Measurements from ENCODE around the gene DENND1C. TPM values are rescaled to one million over a fixed set of nuclear protein-coding genes. Genes with fewer than 3 reads are reported as not detected.

DENND1C gene
- total and polyA plus RNA-seq, 2 donors (not counting 1 experiment from before 2014, with no cell fraction given): not detected

GRCh38 chr19:6499052-6499790 is 17.6 kb upstream of the DENND1C start:
- Histone ChIP-seq H2AFZ (ENCODE audit: low read length) (no peak overlapping the region), H3K27ac (ENCODE audit: insufficient read depth, low read length) (no peak overlapping the region), H3K79me2 (ENCODE audit: control insufficient read depth, insufficient read depth, low read length) (no peaks in the 10 kb centered on the region), H4K20me1 (ENCODE audit: control insufficient read depth, extremely low read depth, insufficient read depth, low read length) (no peaks in the 10 kb centered on the region), H3K27me3 (ENCODE audit: control insufficient read depth, insufficient read depth, low read length) (no peaks in the 10 kb centered on the region), H3K4me1 (ENCODE audit: control insufficient read depth, extremely low read depth, insufficient read depth, low read length) (no peaks in the 10 kb centered on the region), H3K36me3 (ENCODE audit: control insufficient read depth, insufficient read depth, low read length) (no peaks in the 10 kb centered on the region), H3K4me3 (replicated peaks in 1 of 4; ENCODE audit: control extremely low read depth in 1 of 4, insufficient read depth in 1 of 4, low read depth in 3 of 4, low read length in 4 of 4) (no peak overlapping the region), H3K4me2 (ENCODE audit: extremely low read depth, insufficient read depth, low read length) (no peak overlapping the region), H3K9me3 (ENCODE audit: control insufficient read depth, insufficient read depth, low read depth, low read length) (no peaks in the 10 kb centered on the region), H3K9ac (ENCODE audit: insufficient read depth, low read length) (no peak overlapping the region)
- DNase-seq (ENCODE audit: low read depth in 2 of 2): no peak
- TF ChIP-seq, protein P1, sequence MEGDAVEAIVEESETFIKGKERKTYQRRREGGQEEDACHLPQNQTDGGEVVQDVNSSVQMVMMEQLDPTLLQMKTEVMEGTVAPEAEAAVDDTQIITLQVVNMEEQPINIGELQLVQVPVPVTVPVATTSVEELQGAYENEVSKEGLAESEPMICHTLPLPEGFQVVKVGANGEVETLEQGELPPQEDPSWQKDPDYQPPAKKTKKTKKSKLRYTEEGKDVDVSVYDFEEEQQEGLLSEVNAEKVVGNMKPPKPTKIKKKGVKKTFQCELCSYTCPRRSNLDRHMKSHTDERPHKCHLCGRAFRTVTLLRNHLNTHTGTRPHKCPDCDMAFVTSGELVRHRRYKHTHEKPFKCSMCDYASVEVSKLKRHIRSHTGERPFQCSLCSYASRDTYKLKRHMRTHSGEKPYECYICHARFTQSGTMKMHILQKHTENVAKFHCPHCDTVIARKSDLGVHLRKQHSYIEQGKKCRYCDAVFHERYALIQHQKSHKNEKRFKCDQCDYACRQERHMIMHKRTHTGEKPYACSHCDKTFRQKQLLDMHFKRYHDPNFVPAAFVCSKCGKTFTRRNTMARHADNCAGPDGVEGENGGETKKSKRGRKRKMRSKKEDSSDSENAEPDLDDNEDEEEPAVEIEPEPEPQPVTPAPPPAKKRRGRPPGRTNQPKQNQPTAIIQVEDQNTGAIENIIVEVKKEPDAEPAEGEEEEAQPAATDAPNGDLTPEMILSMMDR (conservative IDR thresholded peaks at IDR 0.05 in 1 of 2, IDR thresholded peaks at IDR 0.05 in 1 of 2; ENCODE audit: low read depth in 1 of 2, low read length in 2 of 2): no peak
- TF ChIP-seq EZH2 (IDR thresholded peaks at IDR 0.05; ENCODE audit: low read length, missing control alignments): no peak

DNA sequence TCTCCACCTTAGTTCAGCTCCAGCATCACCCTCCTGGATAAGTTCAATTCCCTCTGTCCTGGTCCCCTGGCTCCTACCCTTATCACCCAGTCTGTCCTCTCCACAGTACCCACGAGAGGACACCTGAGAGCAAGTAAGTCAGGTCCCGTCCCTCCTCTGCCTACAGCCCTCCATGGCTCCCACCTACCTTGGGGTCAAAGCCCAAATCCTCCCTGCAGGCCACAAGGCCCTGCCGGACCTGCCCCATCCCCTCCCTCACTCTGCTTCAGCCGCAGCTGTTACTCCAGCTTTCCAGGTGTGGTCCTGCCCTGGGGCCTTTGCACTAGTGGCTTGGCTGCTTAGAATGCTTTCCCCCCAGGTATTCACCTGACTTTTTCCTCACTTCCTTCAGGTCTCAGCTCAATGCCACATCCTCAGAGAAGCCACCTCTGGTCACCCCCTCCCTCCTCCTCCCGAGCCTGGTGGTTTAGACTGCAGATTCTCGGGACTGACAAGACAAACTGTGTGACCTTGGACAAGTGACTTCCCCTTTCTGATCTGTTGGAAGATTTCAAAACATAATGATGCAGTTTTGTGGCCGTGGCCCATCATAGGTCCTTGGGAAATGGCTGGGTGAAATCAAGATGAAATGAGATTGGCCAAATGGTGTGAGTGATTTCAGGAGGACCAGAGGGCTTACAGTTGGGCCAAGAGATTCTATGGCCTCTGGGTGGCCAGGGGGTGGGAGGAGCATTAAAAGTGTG is 16.9 kb upstream of the DENND1C start:
- no peak for TF ChIP-seq EZH2 (IDR thresholded peaks at IDR 0.05; ENCODE audit: low read length, missing control alignments)
- TF ChIP-seq, protein P1 (conservative IDR thresholded peaks at IDR 0.05 in 1 of 2, IDR thresholded peaks at IDR 0.05 in 1 of 2; ENCODE audit: low read depth in 1 of 2, low read length in 2 of 2): no peak
- Histone ChIP-seq H3K36me3 (ENCODE audit: control insufficient read depth, insufficient read depth, low read length) (no peaks in the 10 kb centered on the region), H4K20me1 (ENCODE audit: control insufficient read depth, extremely low read depth, insufficient read depth, low read length) (no peaks in the 10 kb centered on the region), H3K4me1 (ENCODE audit: control insufficient read depth, extremely low read depth, insufficient read depth, low read length) (no peaks in the 10 kb centered on the region), H3K27me3 (ENCODE audit: control insufficient read depth, insufficient read depth, low read length) (no peaks in the 10 kb centered on the region), H3K9ac (ENCODE audit: insufficient read depth, low read length) (no peak overlapping the region), H3K9me3 (ENCODE audit: control insufficient read depth, insufficient read depth, low read depth, low read length) (no peaks in the 10 kb centered on the region), H3K79me2 (ENCODE audit: control insufficient read depth, insufficient read depth, low read length) (no peaks in the 10 kb centered on the region), H3K27ac (ENCODE audit: insufficient read depth, low read length) (no peak overlapping the region), H2AFZ (ENCODE audit: low read length) (no peak overlapping the region), H3K4me3 (replicated peaks in 1 of 4; ENCODE audit: control extremely low read depth in 1 of 4, insufficient read depth in 1 of 4, low read depth in 3 of 4, low read length in 4 of 4) (no peak overlapping the region), H3K4me2 (ENCODE audit: extremely low read depth, insufficient read depth, low read length) (no peak overlapping the region)
- no peak for DNase-seq (ENCODE audit: low read depth in 2 of 2)

DNA sequence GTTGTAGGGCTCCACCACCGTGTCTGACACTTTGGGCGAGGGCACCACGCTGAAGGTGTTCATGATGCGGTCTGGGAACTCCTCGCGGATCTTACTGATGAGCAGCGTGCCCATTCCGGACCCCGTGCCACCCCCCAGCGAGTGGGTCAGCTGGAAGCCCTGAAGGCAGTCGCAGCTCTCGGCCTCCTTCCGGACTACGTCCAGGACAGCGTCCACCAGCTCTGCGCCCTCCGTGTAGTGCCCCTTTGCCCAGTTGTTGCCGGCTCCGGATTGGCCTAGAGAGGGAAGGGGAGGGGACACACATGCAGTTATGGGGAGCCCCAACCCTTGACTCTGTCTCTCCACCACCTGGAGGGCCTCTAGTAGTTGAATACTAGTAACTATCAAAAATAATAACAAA is 14.4 kb upstream of the DENND1C start:
- H4K20me1 ChIP-seq (ENCODE audit: control insufficient read depth, extremely low read depth, insufficient read depth, low read length): no peaks in the 10 kb centered on the region
- H3K4me2 ChIP-seq (ENCODE audit: extremely low read depth, insufficient read depth, low read length): no peak overlapping the region
- H3K9ac ChIP-seq (ENCODE audit: insufficient read depth, low read length): no peak overlapping the region
- no peaks in the 10 kb centered on the region for H3K9me3 ChIP-seq (ENCODE audit: control insufficient read depth, insufficient read depth, low read depth, low read length)
- TF ChIP-seq, protein P1 (conservative IDR thresholded peaks at IDR 0.05 in 1 of 2, IDR thresholded peaks at IDR 0.05 in 1 of 2; ENCODE audit: low read depth in 1 of 2, low read length in 2 of 2): no peak
- no peak for TF ChIP-seq EZH2 (IDR thresholded peaks at IDR 0.05; ENCODE audit: low read length, missing control alignments)
- no peaks in the 10 kb centered on the region for H3K79me2 ChIP-seq (ENCODE audit: control insufficient read depth, insufficient read depth, low read length)
- no peak overlapping the region for H3K4me3 ChIP-seq (replicated peaks in 1 of 4; ENCODE audit: control extremely low read depth in 1 of 4, insufficient read depth in 1 of 4, low read depth in 3 of 4, low read length in 4 of 4)
- H3K36me3 ChIP-seq (ENCODE audit: control insufficient read depth, insufficient read depth, low read length): no peaks in the 10 kb centered on the region
- DNase-seq (ENCODE audit: low read depth in 2 of 2): no peak
- no peak overlapping the region for H3K27ac ChIP-seq (ENCODE audit: insufficient read depth, low read length)
- H2AFZ ChIP-seq (ENCODE audit: low read length): no peak overlapping the region
- H3K4me1 ChIP-seq (ENCODE audit: control insufficient read depth, extremely low read depth, insufficient read depth, low read length): no peaks in the 10 kb centered on the region
- H3K27me3 ChIP-seq (ENCODE audit: control insufficient read depth, insufficient read depth, low read length): no peaks in the 10 kb centered on the region
